Lower leg skin (tissue), 4 donors: Measurements from ENCODE around the gene ZSWIM8. TPM values are rescaled to one million over a fixed set of nuclear protein-coding genes. Genes with fewer than 3 reads are reported as not detected.

ENCODE experiments used
- DNase-seq, 2 donors: peaks; one replicate each; pipeline ENCODE4 v3.0.0-alpha.2; 2019; ENCODE audit warnings: low spot score in 2 of 2
- H3K4me3 ChIP-seq: fragments of 200-600 bp; sonication (generic); 2 replicates; pipeline ENCODE4 v1.5.1; 2017; ENCODE audit warnings: mild to moderate bottlenecking, low read depth; ENCODE audit not compliant: poor library complexity, severe bottlenecking
- CTCF ChIP-seq, 3 donors: fragments of 450-650 bp; IDR thresholded peaks; one replicate each; pipeline ENCODE4 v1.5.1; 2016; ENCODE audit warnings: antibody characterized with exemption in 3 of 3, mild to moderate bottlenecking in 3 of 3, moderate library complexity in 2 of 3
- POLR2A ChIP-seq, 2 donors: fragments of 450-650 bp; IDR thresholded peaks; one replicate each; pipeline ENCODE4 v1.6.1; 2016 to 2017; ENCODE audit warnings: antibody characterized with exemption in 2 of 2, mild to moderate bottlenecking in 1 of 2, moderate library complexity in 1 of 2
- WGBS, 2 donors: methylation state at CpG; one replicate each; pipeline ENCODE4 v1.1.5; 2018; 5-methylcytosine and 5-hydroxymethylcytosine counted together
- intact Hi-C: fragments of 100-400 bp; cut with DNase I; formaldehyde crosslinking; loops from one replicate; pipeline ENCODE4 v1.15.0; 2023; ENCODE audit warnings: low total_unique reads
- total RNA-seq, 4 donors: library from RNA; depleted of rRNA; stranded (reverse); fragments of >200 nt; gene quantifications; one replicate each; pipeline ENCODE4 v1.1.0, GENCODE V29; 2016

Gene ZSWIM8
- total RNA-seq, 4 donors from 2014 or later = 99.0 to 262 (median 108) TPM

- TF ChIP-seq CTCF (IDR thresholded peaks at IDR 0.05) (no peak), POLR2A (IDR thresholded peaks at IDR 0.05) (no peak)
- no peak for DNase-seq
- 90 to 92% methylated on average over 8 of the region's 8 CpGs for WGBS, 2 donors
- no peak overlapping the region for H3K4me3 ChIP-seq
- intact Hi-C loops = loop anchor here (10.0 kb wide), 1 partner anchor 546 kb away; no protein-coding TSS in a partner anchor
Measured at GRCh38 chr10:73838827-73839226, 53.4 kb downstream of the ZSWIM8 start.

DNA sequence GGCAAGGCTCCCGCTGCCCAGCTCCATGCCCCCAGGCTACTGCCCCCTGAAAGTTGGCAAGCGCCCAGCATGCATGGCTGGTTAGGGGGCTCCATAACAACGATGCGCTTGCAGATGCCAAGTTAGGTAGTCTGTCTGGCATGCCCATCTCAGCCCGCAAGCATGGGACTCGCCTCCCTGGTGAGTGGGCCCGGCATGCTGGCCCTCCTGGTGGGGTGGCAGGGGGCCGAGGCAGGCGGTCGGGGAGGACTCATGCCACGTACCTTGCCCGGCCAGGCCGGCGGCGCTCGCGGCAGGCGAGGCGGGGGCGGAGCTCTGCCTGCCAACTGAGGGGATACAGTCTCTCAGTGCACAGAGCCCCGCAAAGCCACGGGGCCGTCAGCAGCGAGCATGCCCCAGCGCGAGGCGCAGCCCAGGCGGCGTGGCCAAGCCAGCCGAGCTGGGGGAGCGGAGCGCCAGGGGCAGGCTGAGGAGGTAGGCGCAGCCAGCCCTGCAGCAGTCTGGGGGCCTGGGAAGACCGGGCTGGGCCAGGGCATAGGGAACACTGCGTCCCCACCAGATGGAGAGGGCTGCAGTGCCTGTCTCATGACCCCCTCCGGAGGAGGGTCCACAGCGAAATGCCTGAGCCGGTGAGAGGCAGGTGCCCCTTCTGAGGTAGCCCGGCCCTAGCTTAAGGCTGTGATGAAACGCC lies 54.0 kb downstream of the ZSWIM8 start:
- TF ChIP-seq CTCF (IDR thresholded peaks at IDR 0.05) (no peak), POLR2A (IDR thresholded peaks at IDR 0.05) (no peak)
- no peak overlapping the region for H3K4me3 ChIP-seq
- intact Hi-C loops = loop anchor here (10.0 kb wide), 1 partner anchor 545 kb away; no protein-coding TSS in a partner anchor
- WGBS, 2 donors = 97 to 99% methylated on average over 31 to 36 of the region's 40 CpGs
- no peak for DNase-seq

DNA sequence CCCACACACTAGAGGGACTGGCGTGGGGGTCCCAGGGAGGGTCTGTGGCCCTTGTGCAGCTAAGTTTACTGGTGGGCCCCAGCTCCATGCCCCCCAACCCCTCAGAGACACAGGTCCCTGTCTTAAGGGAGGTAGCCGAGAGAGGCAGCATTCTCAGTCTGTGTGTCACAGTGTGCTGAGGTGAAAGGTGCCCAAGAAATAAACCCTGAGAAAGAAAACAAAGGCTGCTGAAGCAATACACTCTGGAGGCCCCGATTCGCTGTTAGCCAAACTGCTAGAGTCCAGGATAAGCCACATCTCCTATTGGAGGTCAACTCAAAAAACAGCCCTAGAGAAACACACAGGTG lies 54.6 kb downstream of the ZSWIM8 start:
- intact Hi-C loops = no loop called here
- H3K4me3 ChIP-seq = no peak overlapping the region
- no peak for TF ChIP-seq POLR2A (IDR thresholded peaks at IDR 0.05)
- TF ChIP-seq CTCF (IDR thresholded peaks at IDR 0.05) = no peak
- WGBS, 2 donors = 92 to 95% methylated on average over 4 of the region's 4 CpGs
- no peak for DNase-seq

DNA sequence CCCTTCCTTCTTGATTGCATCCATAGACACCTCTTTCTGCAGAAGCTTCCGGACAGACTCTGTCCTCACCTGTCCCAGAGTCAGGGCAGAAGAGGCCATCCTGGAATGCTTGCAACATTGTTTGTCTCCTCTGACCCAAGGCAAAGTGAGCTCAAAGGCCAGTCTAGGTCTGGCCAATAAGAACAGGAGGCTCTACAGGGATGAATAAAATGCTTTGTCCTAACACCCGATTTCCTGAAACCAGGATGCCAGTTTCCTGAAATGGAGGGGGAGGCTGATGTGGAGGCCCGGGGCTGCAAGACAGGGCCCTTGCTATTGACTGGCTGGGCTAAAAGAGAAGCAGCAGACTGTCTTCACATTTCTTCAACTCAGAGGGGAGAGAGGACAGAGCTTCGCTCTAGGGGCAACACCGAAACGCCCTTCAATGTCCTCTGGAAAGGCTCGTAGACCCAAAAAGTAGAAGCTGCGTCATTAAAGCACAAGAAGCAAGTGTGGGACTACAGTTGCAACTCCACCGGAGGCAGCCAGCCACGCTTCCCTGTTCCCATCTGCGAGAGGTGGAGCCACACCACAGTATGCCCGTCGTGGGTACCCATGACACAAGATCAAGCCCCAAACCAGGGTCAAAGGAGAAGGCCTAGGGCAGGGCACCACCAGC lies 55.1 kb downstream of the ZSWIM8 start:
- no peak for TF ChIP-seq CTCF (IDR thresholded peaks at IDR 0.05)
- no peak for TF ChIP-seq POLR2A (IDR thresholded peaks at IDR 0.05)
- no peak overlapping the region for H3K4me3 ChIP-seq
- DNase-seq = no peak
- WGBS, 2 donors = 85 to 88% methylated on average over 13 of the region's 13 CpGs
- intact Hi-C loops = no loop called here

- WGBS, 2 donors = 90% methylated on average over 9 of the region's 9 CpGs
- no peak overlapping the region for H3K4me3 ChIP-seq
- TF ChIP-seq POLR2A (IDR thresholded peaks at IDR 0.05) = no peak
- no peak for TF ChIP-seq CTCF (IDR thresholded peaks at IDR 0.05)
- DNase-seq = no peak
- intact Hi-C loops = no loop called here
Measured at GRCh38 chr10:73841061-73841421, 55.6 kb downstream of the ZSWIM8 start.
